Neural cell (in vitro differentiated cells): Measurements from ENCODE around the gene RNF32. TPM values are rescaled to one million over a fixed set of nuclear protein-coding genes. Genes with fewer than 3 reads are reported as not detected.

Experiments used
- H2AFZ ChIP-seq: fragments of 200-600, 300-800 bp; sonication (generic), shearing (Covaris generic); 2 replicates; pipeline ENCODE4 v1.6.0; 2014; ENCODE audit warnings: low read depth, mild to moderate bottlenecking, antibody characterized with exemption, low read length, moderate library complexity
- H3F3A ChIP-seq: fragments of 200-600 bp; shearing (Covaris generic); 2 replicates; pipeline ENCODE4 v1.6.1; 2016; ENCODE audit warnings: mild to moderate bottlenecking, moderate library complexity, mixed read lengths, antibody characterized with exemption, low read length; ENCODE audit not compliant: insufficient read depth, poor library complexity, severe bottlenecking
- H3K27ac ChIP-seq: fragments of 200-600, 300-800 bp; sonication (generic), shearing (Covaris generic); 2 replicates; pipeline ENCODE4 v1.5.1; 2014; ENCODE audit warnings: mild to moderate bottlenecking, low read length, moderate library complexity
- H3K27me3 ChIP-seq: fragments of 300-800, 200-600 bp; sonication (generic), shearing (Covaris generic); 2 replicates; pipeline ENCODE4 v1.6.0; 2014; ENCODE audit warnings: mild to moderate bottlenecking, low read depth, low read length, moderate library complexity; ENCODE audit not compliant: insufficient read depth
- H3K36me3 ChIP-seq: fragments of 300-800, 200-600 bp; sonication (generic), shearing (Covaris generic); 2 replicates; pipeline ENCODE4 v1.5.1; 2014; ENCODE audit warnings: mild to moderate bottlenecking, antibody characterized with exemption, low read length, moderate library complexity; ENCODE audit not compliant: insufficient read depth
- H3K4me2 ChIP-seq: fragments of 300-800, 200-600 bp; sonication (generic), shearing (Covaris generic); 2 replicates; pipeline ENCODE4 v1.6.0; 2014; ENCODE audit warnings: mild to moderate bottlenecking, low read length
- H3K4me3 ChIP-seq: fragments of 300-800, 200-600 bp; sonication (generic), shearing (Covaris generic); 2 replicates; pipeline ENCODE4 v1.5.1; 2014; ENCODE audit warnings: mild to moderate bottlenecking, low read length, moderate library complexity
- H3K79me2 ChIP-seq: fragments of 200-600 bp; shearing (Covaris generic); replicated peaks from 2 replicates; pipeline ENCODE4 v1.6.0; 2014; ENCODE audit warnings: mild to moderate bottlenecking, low read length, moderate library complexity; ENCODE audit not compliant: insufficient read depth
- H3K9ac ChIP-seq: fragments of 300-800, 200-600 bp; sonication (generic), shearing (Covaris generic); 2 replicates; pipeline ENCODE4 v1.6.1; 2016; ENCODE audit warnings: mild to moderate bottlenecking, low read length, mixed read lengths
- H3K9me2 ChIP-seq: fragments of 200-600 bp; shearing (Covaris generic); 2 replicates; pipeline ENCODE4 v1.6.1; 2016; ENCODE audit warnings: mild to moderate bottlenecking, low read length, mixed read lengths; ENCODE audit not compliant: insufficient read depth
- H3K9me3 ChIP-seq: fragments of 200-600, 300-800 bp; sonication (generic), shearing (Covaris generic); 2 replicates; pipeline ENCODE4 v1.6.1; 2016; ENCODE audit warnings: mild to moderate bottlenecking, mixed run types, low read length, moderate library complexity, mixed read lengths
- H4K20me1 ChIP-seq: fragments of 200-600 bp; shearing (Covaris generic); 2 replicates; pipeline ENCODE4 v1.6.1; 2016; ENCODE audit warnings: mild to moderate bottlenecking, mixed run types; ENCODE audit not compliant: insufficient read depth
- CTCF ChIP-seq: fragments of 450-650 bp; IDR thresholded peaks from 2 replicates; pipeline ENCODE4 v1.5.1; 2014; ENCODE audit warnings: antibody characterized with exemption, mild to moderate bottlenecking, moderate library complexity; ENCODE audit not compliant: poor library complexity, severe bottlenecking
- EP300 ChIP-seq: fragments of 450-650 bp; conservative IDR thresholded peaks from 2 replicates; pipeline ENCODE4 v1.6.1; 2014; ENCODE audit warnings: antibody characterized with exemption, mild to moderate bottlenecking, moderate library complexity; ENCODE audit not compliant: poor library complexity, severe bottlenecking
- EZH2 ChIP-seq: fragments of 200-600, 300-800 bp; shearing (Covaris generic), sonication (generic); IDR thresholded peaks from 2 replicates; pipeline ENCODE4 v1.6.1; 2014; ENCODE audit warnings: antibody characterized with exemption, low read length, borderline replicate concordance, mild to moderate bottlenecking; ENCODE audit not compliant: insufficient read depth, poor library complexity, severe bottlenecking
- MXI1 ChIP-seq: fragments of 450-650 bp; conservative IDR thresholded peaks from 2 replicates; pipeline ENCODE4 v1.6.1; 2014; ENCODE audit warnings: antibody characterized with exemption, mild to moderate bottlenecking; ENCODE audit not compliant: poor library complexity, severe bottlenecking
- POLR2AphosphoS5 ChIP-seq: IDR thresholded peaks from 2 replicates; pipeline ENCODE4 v1.6.1; 2012
- RAD21 ChIP-seq: fragments of 450-650 bp; conservative IDR thresholded peaks from 2 replicates; pipeline ENCODE4 v1.6.1; 2014; ENCODE audit warnings: antibody characterized with exemption, mild to moderate bottlenecking, moderate library complexity
- REST ChIP-seq: IDR thresholded peaks from 2 replicates; pipeline ENCODE4 v1.6.1; 2012; ENCODE audit warnings: borderline replicate concordance
- SMC3 ChIP-seq: fragments of 450-650 bp; conservative IDR thresholded peaks from 2 replicates; pipeline ENCODE4 v1.6.1; 2014; ENCODE audit warnings: antibody characterized with exemption, mild to moderate bottlenecking, moderate library complexity; ENCODE audit not compliant: poor library complexity
- TAF1 ChIP-seq: IDR thresholded peaks from 2 replicates; pipeline ENCODE4 v1.6.1; 2012; ENCODE audit warnings: low read depth
- polyA plus RNA-seq: library from polyadenylated mRNA; depleted of rRNA; stranded (reverse); fragments of >200 nt; gene quantifications from 2 replicates; pipeline ENCODE4 v1.2.3, GENCODE V29; 2014

RNF32 gene
- polyA plus RNA-seq, 1 donor from 2014 or later: 2.6 TPM

GRCh38 chr7:156677374-156678054, 36.9 kb downstream of the RNF32 start:
- no peak overlapping the region for H3K27ac ChIP-seq
- no peaks in the 10 kb centered on the region for H3F3A ChIP-seq
- H3K9ac ChIP-seq: no peak overlapping the region
- H3K27me3 ChIP-seq: no peaks in the 10 kb centered on the region
- no peak overlapping the region for H3K4me2 ChIP-seq
- no peaks in the 10 kb centered on the region for H3K9me2 ChIP-seq
- H2AFZ ChIP-seq: no peak overlapping the region
- no peak overlapping the region for H3K4me3 ChIP-seq
- no peaks in the 10 kb centered on the region for H3K9me3 ChIP-seq
- H4K20me1 ChIP-seq: no peaks in the 10 kb centered on the region
- no peak for TF ChIP-seq MXI1
- TF ChIP-seq REST: no peak
- TF ChIP-seq EP300: no peak
- TF ChIP-seq RAD21: no peak
- no peak for TF ChIP-seq SMC3
- TF ChIP-seq TAF1: no peak
- TF ChIP-seq POLR2AphosphoS5: no peak
- no peak for TF ChIP-seq EZH2
- TF ChIP-seq CTCF: no peak
- H3K79me2 ChIP-seq: no peaks in the 10 kb centered on the region
- H3K36me3 ChIP-seq: peaks cover 11% of the 10 kb centered on the region

GRCh38 chr7:156680281-156680680, 39.7 kb downstream of the RNF32 start:
- H3K9ac ChIP-seq: no peak overlapping the region
- no peaks in the 10 kb centered on the region for H3K9me2 ChIP-seq
- H3K79me2 ChIP-seq: no peaks in the 10 kb centered on the region
- H2AFZ ChIP-seq: no peak overlapping the region
- H3F3A ChIP-seq: no peaks in the 10 kb centered on the region
- no peaks in the 10 kb centered on the region for H3K27me3 ChIP-seq
- H3K4me3 ChIP-seq: no peak overlapping the region
- no peak overlapping the region for H3K4me2 ChIP-seq
- H3K9me3 ChIP-seq: no peaks in the 10 kb centered on the region
- peaks cover 11% of the 10 kb centered on the region for H3K36me3 ChIP-seq
- TF ChIP-seq EZH2 (no peak), EP300 (no peak)
- no peaks in the 10 kb centered on the region for H4K20me1 ChIP-seq
- no peak overlapping the region for H3K27ac ChIP-seq
